ENCODE data around the gene GPC3. TPM values are rescaled to one million over a fixed set of nuclear protein-coding genes. Genes with fewer than 3 reads are reported as not detected.

Gene GPC3
- polyA plus RNA-seq, 1 of the 3 experiments (the other 2 are of a cell fraction) = 1.4 TPM

- Histone ChIP-seq H2AFZ (ENCODE audit: low read depth) (no peak overlapping the region), H3K27ac (ENCODE audit: low read depth in 2 of 2, low read length in 1 of 2) (no peak overlapping the region), H3K9ac (no peak overlapping the region), H3K4me2 (no peak overlapping the region), H3K36me3 (replicated peaks in 1 of 2; ENCODE audit: control insufficient read depth in 1 of 2, insufficient read depth in 2 of 2, low read length in 1 of 2) (no peaks in the 10 kb centered on the region), H3K79me2 (ENCODE audit: insufficient read depth) (no peaks in the 10 kb centered on the region), H3F3A (replicated peaks; ENCODE audit: insufficient read depth) (no peaks in the 10 kb centered on the region), H4K20me1 (ENCODE audit: insufficient read depth) (no peaks in the 10 kb centered on the region), H3K4me3 (ENCODE audit: low read depth in 2 of 2, low read length in 1 of 2) (no peak overlapping the region), H3K9me2 (no peaks in the 10 kb centered on the region), H3K9me3 (no peaks in the 10 kb centered on the region), H3K27me3 (ENCODE audit: insufficient read depth) (no peaks in the 10 kb centered on the region), H3K4me1 (ENCODE audit: control insufficient read depth in 1 of 2, insufficient read depth in 2 of 2, low read depth in 1 of 2, low read length in 1 of 2) (no peaks in the 10 kb centered on the region)
- ChIA-PET CTCF (interaction anchor here (1.9 kb wide), 1 partner anchor 125 kb away, joined by 5 read pairs; no protein-coding TSS in a partner anchor), POLR2A (no interaction called here)
- no peak for DNase-seq
- 25% methylated on average over 2 of the region's 2 CpGs for WGBS (ENCODE audit: low lambda C conversion rate)
- TF ChIP-seq GABPA (IDR thresholded peaks at IDR 0.05; ENCODE audit: low read depth) (no peak), TEAD4 (IDR thresholded peaks at IDR 0.05; ENCODE audit: borderline replicate concordance, insufficient read depth) (no peak), RXRA (IDR thresholded peaks at IDR 0.05; ENCODE audit: borderline replicate concordance, low read depth) (no peak), POLR2AphosphoS5 (IDR thresholded peaks at IDR 0.05; ENCODE audit: low read depth, low read length) (no peak), RFX5 (IDR thresholded peaks at IDR 0.05; ENCODE audit: low read length) (no peak), FOSL2 (IDR thresholded peaks at IDR 0.05; ENCODE audit: borderline replicate concordance, low read depth) (no peak), FOXJ3 (CRISPR knock-in tag; IDR thresholded peaks at IDR 0.05) (no peak), ELF1 (IDR thresholded peaks at IDR 0.05) (no peak), SMC3 (IDR thresholded peaks at IDR 0.05; ENCODE audit: low read depth, low read length) (no peak), MAX (IDR thresholded peaks at IDR 0.05; ENCODE audit: low read depth) (no peak), SIN3A (IDR thresholded peaks at IDR 0.05; ENCODE audit: borderline replicate concordance, low read depth, low read length) (no peak), NRF1 (IDR thresholded peaks at IDR 0.05; ENCODE audit: low read depth, low read length) (no peak), USF2 (IDR thresholded peaks at IDR 0.05; ENCODE audit: borderline replicate concordance, low read depth, low read length) (no peak)
These were observed 68.2 kb downstream of the GPC3 start for GRCh38 chrX:133916984-133917722.

DNA sequence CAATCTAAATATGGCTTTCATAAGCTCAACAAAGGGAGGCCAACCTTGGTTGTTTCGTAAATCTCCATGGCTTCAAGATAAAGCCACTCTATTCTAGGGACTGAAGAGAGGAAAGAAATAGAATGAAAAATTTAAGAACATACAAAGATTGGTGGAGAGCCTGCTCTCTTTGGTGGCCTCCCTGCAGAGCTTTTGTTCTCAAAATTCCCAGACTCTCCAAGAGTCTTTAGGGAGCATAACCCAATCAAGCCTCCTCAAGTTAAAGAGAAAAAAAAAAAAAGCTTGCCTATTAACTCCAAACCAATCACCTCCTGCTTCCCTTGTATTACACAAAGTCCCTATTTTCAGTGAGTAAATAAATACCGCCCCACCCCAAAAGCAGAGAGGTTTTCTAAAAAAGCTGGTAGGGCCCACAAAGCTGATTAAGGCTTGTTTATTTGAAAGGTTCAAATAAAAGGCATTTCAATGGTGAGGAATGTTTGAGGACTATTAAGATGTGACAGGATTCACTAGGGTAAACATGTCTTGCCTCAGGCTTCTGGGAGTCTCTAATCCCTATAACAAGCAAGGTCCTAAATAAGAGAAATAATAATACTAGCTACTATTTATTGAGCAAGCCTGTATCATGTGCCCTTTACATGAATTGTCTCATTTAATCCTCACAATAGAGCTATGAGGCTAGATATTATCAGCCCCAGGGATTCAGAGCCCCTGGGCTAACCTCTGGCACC, 71.6 kb downstream of the GPC3 start:
- ChIA-PET POLR2A (no interaction called here), CTCF (interaction anchor here (1.0 kb wide), 1 partner anchor 121 kb away, joined by 3 read pairs; no protein-coding TSS in a partner anchor)
- WGBS (ENCODE audit: low lambda C conversion rate) = 15% methylated on average over 2 of the region's 2 CpGs
- Histone ChIP-seq H3K36me3 (replicated peaks in 1 of 2; ENCODE audit: control insufficient read depth in 1 of 2, insufficient read depth in 2 of 2, low read length in 1 of 2) (no peaks in the 10 kb centered on the region), H3F3A (replicated peaks; ENCODE audit: insufficient read depth) (no peaks in the 10 kb centered on the region), H3K27ac (ENCODE audit: low read depth in 2 of 2, low read length in 1 of 2) (no peak overlapping the region), H3K27me3 (ENCODE audit: insufficient read depth) (peaks cover 6% of the 10 kb centered on the region; the same call in 1 of the 2 replicates), H3K9ac (no peak overlapping the region), H3K79me2 (ENCODE audit: insufficient read depth) (no peaks in the 10 kb centered on the region), H3K4me3 (ENCODE audit: low read depth in 2 of 2, low read length in 1 of 2) (no peak overlapping the region), H3K9me2 (no peaks in the 10 kb centered on the region), H3K9me3 (no peaks in the 10 kb centered on the region), H2AFZ (ENCODE audit: low read depth) (no peak overlapping the region), H3K4me1 (ENCODE audit: control insufficient read depth in 1 of 2, insufficient read depth in 2 of 2, low read depth in 1 of 2, low read length in 1 of 2) (no peaks in the 10 kb centered on the region), H4K20me1 (ENCODE audit: insufficient read depth) (no peaks in the 10 kb centered on the region), H3K4me2 (no peak overlapping the region)
- no peak for DNase-seq
- TF ChIP-seq YY1 (IDR thresholded peaks at IDR 0.05; ENCODE audit: low read depth) (no peak), SIN3A (IDR thresholded peaks at IDR 0.05; ENCODE audit: borderline replicate concordance, low read depth, low read length) (no peak), TCF12 (IDR thresholded peaks at IDR 0.05) (no peak), GATA2 (CRISPR knock-in tag; IDR thresholded peaks at IDR 0.05) (no peak), TAF1 (IDR thresholded peaks at IDR 0.05; ENCODE audit: borderline replicate concordance, low read depth, low read length) (no peak), RFX5 (IDR thresholded peaks at IDR 0.05; ENCODE audit: low read length) (no peak), JUND (IDR thresholded peaks at IDR 0.05) (no peak), RCOR1 (IDR thresholded peaks at IDR 0.05; ENCODE audit: low read length) (no peak), MAX (IDR thresholded peaks at IDR 0.05; ENCODE audit: low read depth) (no peak), NFIC (IDR thresholded peaks at IDR 0.05; ENCODE audit: borderline replicate concordance) (no peak), FOXM1 (IDR thresholded peaks at IDR 0.05; ENCODE audit: low read depth) (no peak), ELF1 (IDR thresholded peaks at IDR 0.05) (no peak)
- TF ChIP-seq, protein P1, sequence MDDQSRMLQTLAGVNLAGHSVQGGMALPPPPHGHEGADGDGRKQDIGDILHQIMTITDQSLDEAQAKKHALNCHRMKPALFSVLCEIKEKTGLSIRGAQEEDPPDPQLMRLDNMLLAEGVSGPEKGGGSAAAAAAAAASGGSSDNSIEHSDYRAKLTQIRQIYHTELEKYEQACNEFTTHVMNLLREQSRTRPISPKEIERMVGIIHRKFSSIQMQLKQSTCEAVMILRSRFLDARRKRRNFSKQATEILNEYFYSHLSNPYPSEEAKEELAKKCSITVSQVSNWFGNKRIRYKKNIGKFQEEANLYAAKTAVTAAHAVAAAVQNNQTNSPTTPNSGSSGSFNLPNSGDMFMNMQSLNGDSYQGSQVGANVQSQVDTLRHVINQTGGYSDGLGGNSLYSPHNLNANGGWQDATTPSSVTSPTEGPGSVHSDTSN (IDR thresholded peaks at IDR 0.05) = no peak

Data from SK-N-SH (cell line).